HS-5 (cell line): ENCODE measurements around the gene ZSCAN18.

ENCODE experiments used
- DNase-seq: peaks from one replicate; pipeline ENCODE4 v3.0.0-alpha.2; 2012; ENCODE audit warnings: low read depth

The ZSCAN18 gene

DNA sequence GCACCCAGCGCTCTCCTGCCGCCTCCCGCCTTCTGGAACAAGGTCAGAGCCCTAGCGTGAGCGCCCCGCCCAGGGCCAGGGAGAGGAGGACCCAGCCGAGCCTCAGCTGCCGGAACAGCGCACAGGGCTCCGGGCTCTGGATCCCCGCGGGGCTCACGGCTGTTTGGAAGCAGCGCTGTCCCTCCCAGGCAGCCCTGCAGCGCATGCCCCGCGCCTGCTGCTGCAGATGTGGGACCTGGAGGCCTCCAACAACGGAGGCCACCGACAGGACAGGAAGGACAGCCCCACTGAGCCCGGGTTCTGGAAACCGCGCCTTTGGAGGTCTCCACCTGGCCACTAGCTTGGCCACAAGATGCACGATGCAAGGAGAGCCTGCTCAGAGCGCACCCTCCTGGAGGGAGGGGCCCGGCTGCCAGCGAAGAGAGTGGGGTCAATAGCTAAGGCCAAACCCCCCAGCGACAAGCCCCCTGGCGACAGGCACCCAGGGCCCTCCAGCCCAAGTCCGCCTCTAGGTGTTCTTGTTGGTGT is 12.6 kb downstream of the ZSCAN18 start:
- no peak for DNase-seq

DNA sequence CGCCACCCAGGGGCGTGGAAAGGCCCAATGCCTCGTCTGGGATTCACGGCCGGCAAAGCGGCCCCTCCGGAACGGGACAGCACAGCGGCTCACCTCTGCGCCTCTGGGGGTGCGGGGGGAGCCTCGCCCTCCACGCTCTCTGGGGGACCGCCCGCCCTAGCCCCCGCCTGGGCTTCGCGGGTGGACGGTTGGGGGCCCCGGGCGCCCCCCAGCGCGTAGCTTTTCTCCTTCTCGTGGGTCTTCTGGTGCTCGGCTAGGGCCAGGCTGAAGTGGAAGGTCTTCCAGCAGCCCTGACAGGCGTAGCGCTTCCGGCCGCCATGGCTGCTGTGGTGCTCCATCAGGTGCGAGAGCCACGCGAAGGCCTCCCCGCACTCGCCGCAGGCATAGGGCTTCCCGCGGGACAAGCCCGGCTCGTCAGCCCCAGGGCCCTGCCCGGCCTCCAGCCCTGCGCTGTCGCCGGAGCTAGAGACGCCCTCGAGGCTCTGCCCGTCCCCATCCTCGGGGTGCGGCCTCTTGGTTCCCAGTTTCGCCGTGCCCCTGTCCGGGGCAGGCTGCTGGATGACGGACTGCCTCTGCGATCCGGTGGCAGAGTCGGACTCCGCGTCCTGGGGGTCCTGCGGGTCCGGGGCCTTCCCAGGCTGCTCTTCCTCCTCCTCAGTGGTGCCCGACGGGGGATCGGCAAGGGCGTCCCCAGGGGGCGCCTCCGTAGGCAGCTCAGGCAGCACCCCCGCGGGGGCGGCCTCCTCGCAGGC is 13.3 kb downstream of the ZSCAN18 start:
- no peak for DNase-seq

- DNase-seq: no peak
Observed at GRCh38 chr19:58083021-58083420, 15.0 kb downstream of the ZSCAN18 start.

- DNase-seq: no peak
Observed at GRCh38 chr19:58079792-58080191, 18.2 kb downstream of the ZSCAN18 start.

DNA sequence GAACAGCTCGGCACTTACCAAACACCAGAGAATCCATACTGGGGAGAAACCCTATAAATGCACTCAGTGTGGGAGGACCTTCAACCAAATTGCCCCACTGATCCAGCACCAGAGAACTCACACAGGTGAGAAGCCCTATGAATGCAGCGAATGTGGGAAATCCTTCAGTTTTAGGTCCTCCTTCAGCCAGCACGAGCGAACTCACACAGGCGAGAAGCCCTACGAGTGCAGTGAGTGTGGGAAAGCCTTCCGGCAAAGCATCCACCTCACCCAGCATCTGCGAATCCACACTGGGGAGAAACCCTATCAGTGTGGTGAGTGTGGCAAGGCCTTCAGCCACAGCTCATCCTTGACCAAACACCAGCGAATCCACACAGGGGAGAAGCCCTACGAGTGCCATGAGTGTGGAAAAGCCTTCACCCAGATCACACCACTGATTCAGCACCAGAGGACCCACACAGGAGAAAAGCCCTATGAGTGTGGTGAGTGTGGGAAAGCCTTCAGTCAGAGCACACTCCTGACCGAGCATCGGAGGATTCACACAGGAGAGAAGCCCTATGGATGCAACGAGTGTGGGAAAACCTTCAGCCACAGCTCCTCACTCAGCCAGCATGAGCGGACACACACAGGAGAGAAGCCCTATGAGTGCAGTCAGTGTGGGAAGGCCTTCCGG is 30.7 kb downstream of the ZSCAN18 start:
- DNase-seq: no peak

GRCh38 chr19:58063712-58064111 is 34.3 kb downstream of the ZSCAN18 start:
- no peak for DNase-seq

- DNase-seq: no peak
Observed at GRCh38 chr19:58060231-58060630, 37.8 kb downstream of the ZSCAN18 start.

DNA sequence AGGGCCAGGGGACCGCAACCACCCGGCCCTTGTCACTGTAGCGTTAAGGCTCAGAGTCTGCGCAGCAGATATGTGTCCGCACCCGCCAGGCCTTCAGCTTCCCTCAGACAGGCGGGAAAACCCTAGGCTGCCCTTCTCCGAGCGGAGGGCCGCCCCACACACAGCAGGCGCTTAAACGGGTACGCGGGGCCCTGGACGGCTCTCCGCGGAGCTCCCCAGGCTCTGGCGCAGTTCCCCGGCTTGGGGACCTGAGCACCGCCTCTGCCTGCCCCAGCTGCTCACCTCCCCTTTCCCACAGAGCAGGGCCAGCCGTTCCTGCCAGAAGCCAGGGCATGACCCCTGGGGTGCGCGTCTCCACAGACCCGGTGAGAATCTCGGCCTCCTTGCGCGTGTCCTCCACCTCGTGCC is 38.4 kb downstream of the ZSCAN18 start:
- DNase-seq: no peak

DNA sequence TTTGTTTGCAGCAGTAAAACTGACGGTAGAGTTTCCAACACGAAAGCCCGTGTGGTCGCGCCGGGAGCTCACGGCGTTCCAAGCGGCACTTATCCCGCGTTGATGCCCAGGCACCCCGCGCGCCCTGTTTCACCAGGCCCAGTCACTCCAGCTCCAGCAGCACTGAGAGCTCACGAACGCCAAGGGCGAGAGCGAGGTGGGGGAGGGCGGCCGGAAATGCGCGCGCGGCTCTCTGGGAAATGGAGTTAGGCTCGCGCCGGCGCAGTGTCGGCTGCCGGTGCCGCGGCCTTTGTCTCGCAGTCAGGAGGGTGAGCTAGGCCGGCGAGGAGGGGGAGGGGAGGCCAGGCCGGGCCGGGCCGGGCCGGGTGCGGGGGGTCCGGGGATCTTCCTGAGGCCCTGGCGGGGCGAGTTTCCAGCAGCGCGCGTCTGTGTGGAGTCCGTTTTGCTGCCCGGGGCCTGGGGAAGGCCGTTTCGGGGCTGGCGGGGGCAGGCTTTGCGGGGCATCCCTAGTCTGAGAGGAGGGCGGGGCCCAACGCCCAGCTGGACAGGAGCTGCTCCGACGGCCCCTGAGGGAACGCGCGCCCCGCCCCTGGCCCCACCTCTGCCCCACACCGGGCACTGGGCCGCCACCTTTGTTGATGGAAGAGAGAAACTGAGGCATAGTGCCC is 38.9 kb downstream of the ZSCAN18 start, which contains the start of gene ZNF135:
TSS of gene ZNF135 (plus strand) at position 280 of the 668 bp plus-strand sequence. CDS start 721 bp downstream, outside the sequence.
- DNase-seq: no peak

DNA sequence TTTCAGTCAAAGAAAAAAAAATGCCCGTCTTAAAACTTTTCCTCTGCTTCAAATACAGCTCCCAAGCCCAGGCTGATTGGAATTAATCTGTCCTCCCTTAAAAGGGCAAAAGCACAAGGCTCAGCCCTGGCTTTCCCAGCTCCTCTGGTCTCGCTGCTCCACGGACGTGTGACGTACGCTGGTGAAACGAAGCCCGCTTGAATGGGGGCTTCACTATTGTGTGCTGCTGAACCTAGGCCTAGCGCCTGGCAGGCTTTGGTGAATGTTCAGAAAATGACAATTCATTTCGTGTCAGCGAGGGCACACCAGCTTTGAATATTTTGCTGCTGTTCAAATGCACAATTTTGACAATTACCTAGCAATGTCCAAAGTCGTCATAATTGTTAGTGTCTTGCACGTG is 39.6 kb downstream of the ZSCAN18 start:
- no peak for DNase-seq

DNA sequence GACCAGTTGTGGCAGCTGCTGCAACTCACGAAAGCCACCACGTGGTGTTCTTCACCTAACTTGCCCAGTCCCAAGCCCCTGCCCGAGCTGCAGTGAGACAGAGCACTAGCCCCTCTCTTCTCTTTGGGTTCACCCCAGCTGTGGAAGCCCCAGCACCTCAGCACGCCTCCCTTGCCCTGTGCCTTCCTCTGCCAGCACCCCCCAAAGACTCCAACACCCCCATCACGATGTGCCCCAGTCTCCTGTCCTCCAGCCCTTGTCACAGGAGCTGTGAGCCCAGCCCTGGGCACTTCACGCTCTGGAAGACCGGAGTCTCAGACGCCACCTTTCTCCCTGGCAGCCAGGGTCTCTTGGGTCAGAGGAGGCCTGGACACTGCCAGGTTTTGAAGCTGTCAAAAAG is 41.2 kb downstream of the ZSCAN18 start:
- DNase-seq: no peak

- no peak for DNase-seq
Observed at GRCh38 chr19:58056261-58056660, 41.8 kb downstream of the ZSCAN18 start.

DNA sequence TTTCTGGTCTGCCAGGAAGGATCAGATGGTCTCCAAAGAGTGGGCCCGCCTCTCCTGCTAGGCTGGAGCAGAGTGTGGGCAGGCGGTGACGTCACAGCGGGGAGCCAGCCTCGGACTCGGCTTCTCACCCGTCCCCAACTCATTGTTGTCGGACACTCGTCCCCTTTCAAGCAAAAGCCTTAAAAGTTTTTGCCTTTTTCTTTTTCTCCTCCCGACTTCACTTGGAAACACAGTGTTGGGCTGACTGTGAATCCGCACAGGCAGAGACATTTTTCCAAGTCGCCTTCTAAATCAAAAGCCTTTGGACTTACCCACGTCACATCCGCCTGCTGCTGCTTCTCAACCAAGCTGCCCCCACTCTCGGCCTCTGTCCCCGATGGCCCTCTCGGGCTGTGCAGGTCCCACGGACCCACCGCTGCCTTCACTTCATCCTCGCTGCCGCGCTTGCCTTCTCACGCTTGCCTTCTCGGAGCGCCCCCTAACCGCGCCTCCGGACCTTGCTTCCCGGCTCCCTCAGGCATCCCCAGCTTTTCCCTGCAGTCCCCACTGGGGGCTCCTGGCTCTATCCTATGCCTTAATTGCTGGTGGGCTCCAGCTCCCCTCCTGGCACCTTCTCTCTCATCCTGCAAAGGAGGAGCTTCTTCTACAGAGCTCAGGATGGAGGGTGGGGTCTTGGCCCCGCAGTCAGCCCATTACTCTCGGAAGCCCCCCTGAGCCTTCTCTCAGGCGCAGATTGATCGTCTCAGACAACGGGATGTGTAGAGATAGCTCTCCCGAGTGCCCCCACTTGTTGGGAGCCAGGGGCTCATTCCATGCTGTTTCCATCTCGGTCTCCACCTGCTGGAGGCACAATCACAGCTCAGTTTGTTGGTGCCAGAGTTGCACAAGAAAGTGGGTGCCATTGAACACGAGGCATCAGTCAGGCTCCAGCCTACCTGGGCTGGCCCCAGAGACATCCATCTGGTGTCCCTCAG is 42.8 kb downstream of the ZSCAN18 start:
- no peak for DNase-seq

- DNase-seq: no peak
Observed at GRCh38 chr19:58053480-58054156, 44.4 kb downstream of the ZSCAN18 start.

DNA sequence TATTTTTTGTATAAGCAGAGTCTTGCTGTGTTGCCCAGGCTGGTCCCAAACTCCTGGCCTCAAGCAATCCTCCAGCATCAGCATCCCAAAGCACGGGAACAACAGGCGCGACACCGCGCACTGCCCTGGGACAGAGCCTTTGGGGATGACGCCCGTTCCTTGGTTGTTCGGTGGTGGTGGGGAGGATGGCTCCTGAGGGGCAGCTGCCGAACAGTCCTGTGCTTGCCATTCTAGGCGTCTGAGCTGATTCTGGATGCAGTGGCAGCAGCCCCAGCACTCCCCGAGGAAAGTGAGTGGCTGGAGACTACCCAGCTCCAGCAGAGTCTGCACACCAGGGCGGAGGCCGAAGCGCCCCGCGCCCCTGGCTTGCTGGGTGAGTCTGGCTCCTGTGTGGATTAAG is 45.8 kb downstream of the ZSCAN18 start:
- no peak for DNase-seq

GRCh38 chr19:58047672-58048071 is 50.4 kb downstream of the ZSCAN18 start:
- DNase-seq: no peak

GRCh38 chr19:58046856-58047255 is 51.2 kb downstream of the ZSCAN18 start:
- no peak for DNase-seq

GRCh38 chr19:58045411-58046050 is 52.5 kb downstream of the ZSCAN18 start:
- DNase-seq: no peak

GRCh38 chr19:58044886-58045285 is 53.1 kb downstream of the ZSCAN18 start:
- DNase-seq: no peak

- no peak for DNase-seq
Observed at GRCh38 chr19:58044391-58044790, 53.6 kb downstream of the ZSCAN18 start.
